Measurements from ENCODE around the gene ZNF236. TPM values are rescaled to one million over a fixed set of nuclear protein-coding genes. Genes with fewer than 3 reads are reported as not detected.

Gene ZNF236
- total and polyA plus RNA-seq, 10 of the 15 experiments (the other 5 are each of a cell fraction or from before 2014, with no cell fraction given): 1.0 to 14.4 (median 5.9) TPM

DNA sequence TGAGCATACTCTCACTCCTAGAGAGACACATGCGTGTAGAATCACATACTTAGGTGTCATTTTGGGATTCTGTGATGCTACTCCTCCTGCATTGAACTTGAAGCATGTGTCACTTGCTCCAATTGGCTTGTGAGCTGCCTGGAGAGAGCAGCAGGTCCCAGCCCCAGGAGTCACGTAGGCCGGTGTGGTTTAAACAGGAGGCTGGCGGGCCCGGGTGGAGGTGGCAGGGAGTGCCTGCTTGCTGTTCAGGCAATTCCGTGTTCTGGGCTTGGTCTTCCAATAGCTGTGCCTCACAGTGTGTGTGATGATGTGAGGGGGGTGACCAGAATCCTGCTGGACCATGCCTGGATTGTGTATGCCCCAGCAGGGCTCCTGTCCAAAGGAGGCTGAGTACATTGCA lies 51.0 kb downstream of the ZNF236 start (continued):
- TF ChIP-seq, protein P1, sequence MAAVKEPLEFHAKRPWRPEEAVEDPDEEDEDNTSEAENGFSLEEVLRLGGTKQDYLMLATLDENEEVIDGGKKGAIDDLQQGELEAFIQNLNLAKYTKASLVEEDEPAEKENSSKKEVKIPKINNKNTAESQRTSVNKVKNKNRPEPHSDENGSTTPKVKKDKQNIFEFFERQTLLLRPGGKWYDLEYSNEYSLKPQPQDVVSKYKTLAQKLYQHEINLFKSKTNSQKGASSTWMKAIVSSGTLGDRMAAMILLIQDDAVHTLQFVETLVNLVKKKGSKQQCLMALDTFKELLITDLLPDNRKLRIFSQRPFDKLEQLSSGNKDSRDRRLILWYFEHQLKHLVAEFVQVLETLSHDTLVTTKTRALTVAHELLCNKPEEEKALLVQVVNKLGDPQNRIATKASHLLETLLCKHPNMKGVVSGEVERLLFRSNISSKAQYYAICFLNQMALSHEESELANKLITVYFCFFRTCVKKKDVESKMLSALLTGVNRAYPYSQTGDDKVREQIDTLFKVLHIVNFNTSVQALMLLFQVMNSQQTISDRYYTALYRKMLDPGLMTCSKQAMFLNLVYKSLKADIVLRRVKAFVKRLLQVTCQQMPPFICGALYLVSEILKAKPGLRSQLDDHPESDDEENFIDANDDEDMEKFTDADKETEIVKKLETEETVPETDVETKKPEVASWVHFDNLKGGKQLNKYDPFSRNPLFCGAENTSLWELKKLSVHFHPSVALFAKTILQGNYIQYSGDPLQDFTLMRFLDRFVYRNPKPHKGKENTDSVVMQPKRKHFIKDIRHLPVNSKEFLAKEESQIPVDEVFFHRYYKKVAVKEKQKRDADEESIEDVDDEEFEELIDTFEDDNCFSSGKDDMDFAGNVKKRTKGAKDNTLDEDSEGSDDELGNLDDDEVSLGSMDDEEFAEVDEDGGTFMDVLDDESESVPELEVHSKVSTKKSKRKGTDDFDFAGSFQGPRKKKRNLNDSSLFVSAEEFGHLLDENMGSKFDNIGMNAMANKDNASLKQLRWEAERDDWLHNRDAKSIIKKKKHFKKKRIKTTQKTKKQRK (IDR thresholded peaks at IDR 0.05; ENCODE audit: low read depth, low read length): no peak
- TF ChIP-seq ESRRA (IDR thresholded peaks at IDR 0.05; ENCODE audit: low read length) (no peak), GABPA (IDR thresholded peaks at IDR 0.05; ENCODE audit: low read depth) (no peak), ASH2L (IDR thresholded peaks at IDR 0.05; ENCODE audit: borderline replicate concordance, low read depth) (no peak), EED (IDR thresholded peaks at IDR 0.05; ENCODE audit: low read depth) (no peak), ZBED1 (IDR thresholded peaks at IDR 0.05; ENCODE audit: borderline replicate concordance) (no peak), KDM1A (IDR thresholded peaks at IDR 0.05; ENCODE audit: borderline replicate concordance) (no peak), PAX8 (IDR thresholded peaks at IDR 0.05) (no peak), BCL11A (IDR thresholded peaks at IDR 0.05; ENCODE audit: low read depth, low read length) (no peak), NFYB (IDR thresholded peaks at IDR 0.05; ENCODE audit: insufficient read depth, low read depth, low read length) (no peak)
- TF ChIP-seq, protein P2, sequence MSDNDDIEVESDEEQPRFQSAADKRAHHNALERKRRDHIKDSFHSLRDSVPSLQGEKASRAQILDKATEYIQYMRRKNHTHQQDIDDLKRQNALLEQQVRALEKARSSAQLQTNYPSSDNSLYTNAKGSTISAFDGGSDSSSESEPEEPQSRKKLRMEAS (IDR thresholded peaks at IDR 0.05; ENCODE audit: low read depth, low read length): no peak
- TF ChIP-seq, protein P3, sequence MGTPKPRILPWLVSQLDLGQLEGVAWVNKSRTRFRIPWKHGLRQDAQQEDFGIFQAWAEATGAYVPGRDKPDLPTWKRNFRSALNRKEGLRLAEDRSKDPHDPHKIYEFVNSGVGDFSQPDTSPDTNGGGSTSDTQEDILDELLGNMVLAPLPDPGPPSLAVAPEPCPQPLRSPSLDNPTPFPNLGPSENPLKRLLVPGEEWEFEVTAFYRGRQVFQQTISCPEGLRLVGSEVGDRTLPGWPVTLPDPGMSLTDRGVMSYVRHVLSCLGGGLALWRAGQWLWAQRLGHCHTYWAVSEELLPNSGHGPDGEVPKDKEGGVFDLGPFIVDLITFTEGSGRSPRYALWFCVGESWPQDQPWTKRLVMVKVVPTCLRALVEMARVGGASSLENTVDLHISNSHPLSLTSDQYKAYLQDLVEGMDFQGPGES (IDR thresholded peaks at IDR 0.05): no peak
